Upper lobe of right lung (tissue), 1 donor: ENCODE measurements around the gene HNRNPUL2. TPM values are rescaled to one million over a fixed set of nuclear protein-coding genes. Genes with fewer than 3 reads are reported as not detected.
A peak's percentile ranks its signal among the peaks of the same experiment; 100 is the strongest.
"Not testable (repeated sequence)": the region's sequence is repeated elsewhere in the genome, so short reads cannot be mapped to it uniquely, and the experiment has no call there.

Source experiments
- ATAC-seq: fragments of 200-7000 bp; cut with Tn5 transposase; one replicate; pipeline ENCODE4 v1.9.1; 2020; ENCODE audit warnings: mild to moderate bottlenecking, moderate library complexity
- DNase-seq: peaks from one replicate; pipeline ENCODE4 v3.0.0-alpha.2; 2020
- H3K27ac ChIP-seq: fragments of 200-600 bp; one replicate; pipeline ENCODE4 v1.8.0; 2022
- H3K27me3 ChIP-seq: fragments of 200-600 bp; one replicate; pipeline ENCODE4 v1.8.0; 2022; ENCODE audit warnings: mild to moderate bottlenecking
- H3K36me3 ChIP-seq: fragments of 200-600 bp; one replicate; pipeline ENCODE4 v1.8.0; 2022
- H3K4me1 ChIP-seq: fragments of 200-600 bp; one replicate; pipeline ENCODE4 v1.8.0; 2022
- H3K4me3 ChIP-seq: fragments of 200-600 bp; one replicate; pipeline ENCODE4 v1.8.0; 2022; ENCODE audit warnings: mild to moderate bottlenecking
- H3K9me3 ChIP-seq: fragments of 200-600 bp; one replicate; pipeline ENCODE4 v1.8.0; 2022
- intact Hi-C: fragments of 100-400 bp; cut with DNase I; formaldehyde crosslinking; loops from one replicate; pipeline ENCODE4 v1.11.0; 2022
- total RNA-seq: library from RNA; stranded (reverse); fragmentation: NEBNext Ultra II Directional; extraction: Animal tissue kit (Norgen Biotek cat#: 25700); gene quantifications from one replicate; pipeline ENCODE4 v1.2.1, GENCODE V29; 2021
- TF ChIP-seq, protein P1 (sequence below): fragments of 200-600 bp; IDR thresholded peaks from one replicate; pipeline ENCODE4 v1.8.0; 2022; ENCODE audit warnings: antibody characterized with exemption
- donor health status: DM: no; HTN: yes; CAD: no; lungs with severe emphysema.

Gene HNRNPUL2
- total RNA-seq, 1 donor from 2014 or later: 43.1 TPM

DNA sequence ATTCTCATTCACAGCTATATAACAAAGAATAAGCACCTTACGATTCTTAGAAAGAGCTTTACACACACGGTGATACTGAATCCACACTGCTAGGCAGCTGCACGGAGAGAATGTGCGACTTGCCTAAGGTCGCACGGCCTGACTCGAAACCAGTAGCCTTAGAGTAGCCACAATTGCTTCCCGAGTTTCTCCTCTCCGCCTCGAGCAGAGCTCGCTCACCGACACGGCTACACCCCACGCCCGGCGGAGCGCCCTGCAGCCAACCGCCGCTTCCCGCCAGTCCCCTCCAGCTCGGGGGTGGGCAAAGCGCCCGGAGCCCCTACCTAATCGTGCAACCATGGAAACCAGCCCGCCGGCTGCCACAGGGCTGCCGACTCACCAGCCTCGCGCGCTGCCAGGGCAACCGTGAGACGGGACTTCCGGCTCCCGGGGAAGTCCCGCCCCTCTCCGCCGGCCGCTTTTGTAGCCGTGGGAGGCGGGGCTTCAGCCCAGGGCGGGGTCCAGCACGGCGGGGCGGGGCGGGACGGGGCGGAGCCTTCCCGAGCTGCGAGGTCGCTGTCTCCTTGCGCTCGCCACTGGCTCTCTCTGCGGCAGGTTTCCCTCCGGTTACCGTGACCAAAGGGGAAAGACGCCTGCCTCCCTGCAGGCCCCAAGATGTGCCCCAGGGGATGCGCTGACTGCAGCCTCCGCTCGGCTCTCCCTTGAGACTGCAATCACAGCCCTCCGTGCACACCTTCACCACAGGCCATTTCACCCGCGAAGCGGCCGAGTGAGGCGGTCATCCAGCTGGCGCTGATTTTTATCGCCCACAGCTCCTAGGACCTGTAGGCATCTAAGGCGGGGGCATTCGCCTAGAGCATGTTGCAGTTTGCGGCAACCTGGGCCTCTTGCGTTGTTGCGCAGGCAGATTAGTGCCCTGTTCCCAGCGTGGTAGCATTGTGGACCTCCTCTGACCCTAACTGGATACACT lies 21.1 kb downstream of the HNRNPUL2 start:
- peaks cover 39% of the 10 kb centered on the region for H3K4me1 ChIP-seq

DNA sequence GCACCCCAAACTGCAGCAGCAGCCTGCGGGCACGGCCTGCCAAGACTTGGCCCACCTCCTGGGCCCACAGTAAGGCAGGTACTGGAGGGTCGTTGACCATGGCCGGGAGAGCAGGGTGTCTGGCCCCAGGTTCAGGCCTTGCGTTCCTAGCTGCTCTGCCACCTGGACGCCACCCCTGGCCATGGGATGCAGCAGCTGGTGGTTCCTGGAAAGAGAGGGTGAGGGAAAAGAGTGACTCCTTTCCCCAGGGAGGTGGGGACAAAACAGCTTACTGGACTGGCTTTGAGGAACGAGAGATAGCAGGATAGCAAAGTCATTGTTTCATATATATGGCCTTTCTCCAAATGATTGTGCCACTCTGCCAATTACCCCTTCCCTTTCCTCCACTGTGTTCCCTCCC lies 21.8 kb downstream of the HNRNPUL2 start:
- ATAC-seq (no peak), DNase-seq (peak; percentile 63)
- intact Hi-C loops: no loop called here
- no peaks in the 10 kb centered on the region for H3K27me3 ChIP-seq
- H3K9me3 ChIP-seq: no peaks in the 10 kb centered on the region
- H3K4me3 ChIP-seq: peak overlapping the region; percentile 92
- H3K36me3 ChIP-seq: peaks cover 15% of the 10 kb centered on the region
- peaks cover 36% of the 10 kb centered on the region for H3K4me1 ChIP-seq
- H3K27ac ChIP-seq: peak overlapping the region; percentile 95
- TF ChIP-seq, protein P1, sequence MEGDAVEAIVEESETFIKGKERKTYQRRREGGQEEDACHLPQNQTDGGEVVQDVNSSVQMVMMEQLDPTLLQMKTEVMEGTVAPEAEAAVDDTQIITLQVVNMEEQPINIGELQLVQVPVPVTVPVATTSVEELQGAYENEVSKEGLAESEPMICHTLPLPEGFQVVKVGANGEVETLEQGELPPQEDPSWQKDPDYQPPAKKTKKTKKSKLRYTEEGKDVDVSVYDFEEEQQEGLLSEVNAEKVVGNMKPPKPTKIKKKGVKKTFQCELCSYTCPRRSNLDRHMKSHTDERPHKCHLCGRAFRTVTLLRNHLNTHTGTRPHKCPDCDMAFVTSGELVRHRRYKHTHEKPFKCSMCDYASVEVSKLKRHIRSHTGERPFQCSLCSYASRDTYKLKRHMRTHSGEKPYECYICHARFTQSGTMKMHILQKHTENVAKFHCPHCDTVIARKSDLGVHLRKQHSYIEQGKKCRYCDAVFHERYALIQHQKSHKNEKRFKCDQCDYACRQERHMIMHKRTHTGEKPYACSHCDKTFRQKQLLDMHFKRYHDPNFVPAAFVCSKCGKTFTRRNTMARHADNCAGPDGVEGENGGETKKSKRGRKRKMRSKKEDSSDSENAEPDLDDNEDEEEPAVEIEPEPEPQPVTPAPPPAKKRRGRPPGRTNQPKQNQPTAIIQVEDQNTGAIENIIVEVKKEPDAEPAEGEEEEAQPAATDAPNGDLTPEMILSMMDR: no peak

More for the DNA sequence above, 21.1 kb downstream of the HNRNPUL2 start:
- no peaks in the 10 kb centered on the region for H3K27me3 ChIP-seq
- intact Hi-C loops: no loop called here
- TF ChIP-seq, protein P1: no peak
- peak overlapping the region; percentile 92 for H3K4me3 ChIP-seq
- peak; percentile 98 for DNase-seq
- peak overlapping the region; percentile 95 for H3K27ac ChIP-seq
- ATAC-seq: peak; percentile 90
- no peaks in the 10 kb centered on the region for H3K9me3 ChIP-seq
- H3K36me3 ChIP-seq: peaks cover 15% of the 10 kb centered on the region

DNA sequence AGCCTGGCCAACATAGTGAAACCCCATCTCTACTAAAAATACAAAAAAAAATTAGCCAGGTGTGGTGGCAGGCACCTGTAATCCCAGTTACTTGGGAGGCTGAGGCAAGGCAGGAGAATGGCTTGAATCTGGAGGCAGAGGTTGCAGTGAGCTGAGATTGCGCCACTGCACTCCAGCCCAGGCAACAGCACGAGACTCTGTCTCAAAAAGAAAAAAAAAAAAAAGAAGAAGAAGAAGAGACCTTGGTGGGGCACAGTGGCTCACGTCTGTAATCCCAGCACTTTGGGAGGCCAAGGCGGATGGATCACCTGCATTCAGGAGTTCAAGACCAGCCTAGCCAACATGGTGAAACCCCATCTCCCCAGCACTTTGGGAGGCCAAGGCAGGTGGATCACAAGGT lies 23.3 kb downstream of the HNRNPUL2 start:
- ATAC-seq, H3K9me3 ChIP-seq, H3K27ac ChIP-seq, intact Hi-C loops, H3K4me3 ChIP-seq, H3K27me3 ChIP-seq: not testable (repeated sequence)
- peaks cover 29% of the 10 kb centered on the region for H3K4me1 ChIP-seq
- peak; percentile 63 for DNase-seq
- peaks cover 13% of the 10 kb centered on the region for H3K36me3 ChIP-seq

DNA sequence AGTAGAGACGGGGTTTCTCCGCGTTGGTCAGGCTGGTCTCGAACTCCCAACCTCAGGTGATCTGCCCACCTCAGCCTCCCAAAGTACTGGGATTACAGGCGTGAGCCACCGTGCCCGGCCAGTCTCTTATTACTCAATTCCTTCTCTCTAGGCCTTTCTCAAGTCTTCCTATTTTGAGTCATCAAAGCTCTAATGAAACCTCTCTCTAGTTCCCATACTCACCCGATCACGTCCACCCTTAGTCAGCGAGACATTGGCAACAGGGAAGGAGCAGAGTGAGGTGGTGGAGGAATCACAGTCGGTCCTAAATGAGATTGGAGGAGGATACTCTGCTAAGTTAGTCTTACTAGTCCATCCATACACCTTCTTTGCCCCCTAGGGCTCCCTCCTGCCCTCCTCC lies 25.0 kb downstream of the HNRNPUL2 start:
- Histone ChIP-seq H3K36me3 (peaks cover 13% of the 10 kb centered on the region), H3K9me3 (no peaks in the 10 kb centered on the region), H3K4me1 (peaks cover 17% of the 10 kb centered on the region), H3K4me3 (no peak overlapping the region), H3K27me3 (no peaks in the 10 kb centered on the region), H3K27ac (no peak overlapping the region)
- DNase-seq (peak; percentile 47), ATAC-seq (peak; percentile 3)
- intact Hi-C loops: no loop called here
- TF ChIP-seq, protein P1: no peak

DNA sequence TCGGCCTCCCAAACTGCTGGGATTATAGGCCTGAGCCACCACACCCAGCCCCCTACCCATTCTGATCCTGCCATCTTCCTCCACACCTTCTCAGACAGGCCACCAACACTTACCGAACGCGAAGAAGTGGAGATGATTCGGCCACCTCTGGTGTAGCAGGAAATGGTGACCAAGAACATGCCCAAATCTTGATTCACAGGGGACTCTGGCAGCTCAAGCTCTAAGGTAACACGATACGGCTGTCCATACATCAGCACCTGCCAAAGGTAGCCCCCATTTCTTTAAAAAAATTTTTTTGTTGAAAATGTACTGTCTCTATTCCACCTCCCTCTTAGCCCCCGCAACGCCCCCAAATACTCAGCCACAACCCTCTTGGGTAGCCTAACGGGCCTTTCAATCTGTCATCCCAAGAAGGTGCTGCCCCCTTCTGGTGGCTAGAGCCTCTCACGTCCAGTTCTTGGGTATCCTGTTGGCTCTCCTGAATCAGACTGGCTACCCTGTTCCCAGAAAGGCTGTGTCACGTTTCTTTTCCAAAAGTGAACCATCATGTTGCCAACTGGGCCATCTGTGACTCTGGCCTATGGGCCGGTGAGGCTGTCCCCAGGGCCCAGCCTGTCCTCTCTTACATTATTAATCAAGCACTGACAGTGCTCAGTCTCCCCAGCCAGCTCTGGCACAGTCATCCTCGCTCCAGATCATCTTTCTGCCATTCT lies 32.6 kb downstream of the HNRNPUL2 start:
- TF ChIP-seq, protein P1: peak; percentile 87
- intact Hi-C loops: no loop called here
- Histone ChIP-seq H3K27ac (no peak overlapping the region), H3K27me3 (no peaks in the 10 kb centered on the region), H3K9me3 (no peaks in the 10 kb centered on the region), H3K4me1 (no peaks in the 10 kb centered on the region), H3K36me3 (peaks cover 34% of the 10 kb centered on the region), H3K4me3 (no peak overlapping the region)
- peak; percentile 82 for DNase-seq
- ATAC-seq: peak; percentile 94

DNA sequence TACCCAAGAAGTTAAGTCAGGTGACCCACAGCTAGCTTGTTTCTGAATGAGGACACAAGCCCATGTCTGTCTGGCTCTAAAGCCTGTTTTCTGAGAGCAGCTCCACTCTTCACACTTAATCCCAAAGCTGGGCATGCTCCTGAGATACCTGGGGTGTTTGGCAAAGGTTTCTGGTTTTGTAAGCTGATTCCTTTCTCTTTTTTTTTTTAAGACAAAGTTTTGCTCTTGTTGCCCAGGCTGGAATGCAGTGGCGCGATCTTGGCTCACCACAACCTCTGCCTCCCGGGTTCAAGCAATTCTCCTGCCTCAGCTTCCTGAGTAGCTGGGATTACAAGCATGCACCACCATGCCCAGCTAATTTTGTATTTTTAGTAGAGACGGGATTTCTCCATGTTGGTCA lies 33.6 kb downstream of the HNRNPUL2 start:
- H3K27ac ChIP-seq, H3K4me3 ChIP-seq, H3K27me3 ChIP-seq, DNase-seq, H3K4me1 ChIP-seq, ATAC-seq, intact Hi-C loops, H3K9me3 ChIP-seq: not testable (repeated sequence)
- H3K36me3 ChIP-seq: peaks cover 34% of the 10 kb centered on the region
